T47D (cell line): ENCODE results near the gene RSPO3.

Experiments used
- DNase-seq, 2 experiments: peaks; one replicate each; pipeline versions ENCODE4 v3.0.0 to v3.0.0-alpha.2; 2011 to 2012; ENCODE audit warnings: low read depth in 1 of 2, low spot score in 1 of 2
- JUND ChIP-seq: IDR thresholded peaks from 2 replicates; pipeline ENCODE4 v1.6.1; 2012; ENCODE audit warnings: low read depth
- in situ Hi-C: cut with HindIII; loops from 2 replicates; pipeline ENCODE4 v1.10.0; 2016; ENCODE audit warnings: low sequenced_read_pairs, low pct_unique_long_range_greater_than_20kb

The RSPO3 gene

DNA sequence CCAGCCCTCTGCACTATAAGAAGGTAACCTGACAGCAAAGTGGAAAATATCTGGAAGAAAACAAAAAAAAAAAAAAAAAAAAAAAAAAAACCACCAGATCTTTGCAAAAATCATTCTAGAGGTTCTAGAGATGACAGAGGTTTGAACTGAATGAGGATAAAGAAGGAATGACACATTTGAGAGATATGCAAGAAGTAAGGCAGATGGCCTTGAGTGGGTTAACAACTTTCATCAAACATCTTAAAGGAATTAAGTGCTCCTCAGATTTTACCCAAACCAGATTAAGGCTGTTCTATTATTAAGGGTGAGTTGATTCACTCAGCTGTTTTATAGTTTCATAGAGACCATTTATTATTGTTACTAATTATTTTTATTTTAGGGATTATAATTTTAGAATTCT, 62.0 kb downstream of the RSPO3 start:
- no peak for DNase-seq
- in situ Hi-C loops, result no loop called here
- no peak for TF ChIP-seq JUND

DNA sequence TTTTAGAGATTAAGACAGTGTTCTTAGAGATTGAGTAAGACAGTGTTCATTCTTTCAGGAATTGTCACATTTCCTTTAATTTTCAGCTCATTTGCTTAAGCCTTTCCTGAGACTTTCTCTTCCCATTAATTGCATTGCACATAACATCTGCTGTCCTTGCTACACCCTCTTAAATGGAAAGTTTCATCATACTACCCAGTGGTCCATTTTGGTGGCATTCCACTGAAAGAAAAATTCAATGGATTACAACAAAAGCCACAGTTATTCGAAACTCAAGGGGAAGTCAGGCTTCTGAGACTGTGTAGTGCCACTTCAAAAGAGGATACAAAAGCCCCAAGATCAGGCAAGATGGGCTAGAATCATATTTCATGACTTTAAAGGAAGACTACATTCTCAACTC, 64.0 kb downstream of the RSPO3 start:
- in situ Hi-C loops, result no loop called here
- TF ChIP-seq JUND, result no peak
- DNase-seq, result no peak

DNA sequence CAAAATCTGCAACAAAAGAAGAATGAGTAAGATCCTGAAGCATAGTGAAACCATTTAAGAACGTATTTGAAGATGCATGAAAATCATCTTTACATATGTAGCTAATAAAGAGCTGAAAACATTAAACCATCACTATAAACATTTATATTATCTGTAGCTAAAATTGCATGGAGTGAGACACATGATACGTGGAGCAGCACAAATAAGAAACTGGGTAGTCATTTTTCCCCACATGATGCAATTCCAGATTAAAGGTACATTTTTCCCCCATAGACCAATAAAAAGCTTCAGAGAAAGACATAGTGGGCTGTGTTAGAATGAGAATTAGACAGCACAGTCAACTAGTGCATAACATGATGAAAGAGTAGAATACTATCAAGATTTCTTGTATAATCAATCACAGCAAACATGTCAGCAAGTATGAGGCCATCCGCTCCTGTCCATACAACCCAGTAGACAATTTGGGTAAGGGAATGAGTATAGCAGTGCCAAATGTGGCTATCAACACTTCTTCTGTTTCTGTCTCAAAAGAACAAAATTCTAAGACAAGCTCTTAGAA, 67.0 kb downstream of the RSPO3 start:
- DNase-seq, result no peak
- TF ChIP-seq JUND, result no peak
- in situ Hi-C loops, result no loop called here

DNA sequence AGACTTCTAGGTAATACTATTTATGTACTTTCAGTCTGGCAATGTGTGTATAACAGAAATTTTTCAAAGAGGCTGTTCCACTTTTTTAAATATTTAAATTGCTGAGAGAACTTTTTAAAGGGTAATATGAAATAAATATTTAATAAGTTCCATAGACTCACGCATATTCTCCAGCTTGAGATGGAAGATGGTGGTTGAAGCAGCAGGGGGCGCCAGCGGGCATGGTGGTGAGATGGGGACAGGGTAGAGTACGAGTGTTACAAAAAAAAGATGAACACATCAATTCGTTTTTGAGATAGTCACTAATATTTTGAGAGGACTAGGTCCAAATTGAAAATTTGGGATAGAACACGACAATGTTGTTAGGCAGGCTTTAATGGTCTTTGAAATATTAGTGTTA, 68.4 kb downstream of the RSPO3 start:
- in situ Hi-C loops, result no loop called here
- peak in 1 of 2 experiments; percentile 24 for DNase-seq
- TF ChIP-seq JUND, result no peak

DNA sequence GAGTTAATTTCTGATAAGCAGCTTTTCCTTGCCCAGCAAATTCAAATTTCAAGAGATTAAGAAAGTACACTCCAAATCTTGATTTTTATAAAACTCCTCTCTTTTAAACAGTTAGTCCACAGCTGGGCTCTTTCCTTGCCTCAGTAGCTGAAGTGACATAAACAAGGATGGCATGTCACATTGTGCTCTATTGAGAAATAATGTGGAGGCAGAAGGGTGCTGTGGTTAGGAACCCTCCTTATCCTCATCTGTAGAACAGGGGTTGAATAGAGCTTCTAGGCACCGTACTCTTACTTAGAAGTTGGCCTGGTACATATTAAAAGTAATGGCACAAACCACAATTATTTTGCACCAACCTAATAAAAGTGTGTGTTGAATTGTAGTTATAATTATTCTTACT, 70.3 kb downstream of the RSPO3 start:
- no peak for TF ChIP-seq JUND
- no peak for DNase-seq
- in situ Hi-C loops, result no loop called here

DNA sequence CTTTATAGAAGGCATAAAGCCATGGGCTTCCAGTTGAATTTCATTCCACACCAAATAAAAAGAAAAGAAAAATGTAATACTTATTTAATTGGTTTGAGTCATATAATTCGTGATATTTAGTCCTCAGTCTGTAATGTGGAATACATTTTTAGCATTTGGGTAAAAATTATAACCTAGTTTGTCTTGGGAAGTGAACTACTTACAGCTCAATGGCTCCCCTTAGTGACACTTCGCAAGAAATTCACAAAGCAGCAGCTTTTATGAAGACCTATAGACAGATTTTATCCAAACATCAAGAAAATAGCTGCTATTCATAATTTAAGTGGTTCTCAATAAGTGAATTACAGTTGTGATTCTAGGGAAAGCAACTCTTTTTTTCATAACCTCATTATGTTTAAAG, 72.1 kb downstream of the RSPO3 start:
- no peak for TF ChIP-seq JUND
- in situ Hi-C loops, result no loop called here
- DNase-seq, result peak in 1 of 2 experiments; percentile 37

DNA sequence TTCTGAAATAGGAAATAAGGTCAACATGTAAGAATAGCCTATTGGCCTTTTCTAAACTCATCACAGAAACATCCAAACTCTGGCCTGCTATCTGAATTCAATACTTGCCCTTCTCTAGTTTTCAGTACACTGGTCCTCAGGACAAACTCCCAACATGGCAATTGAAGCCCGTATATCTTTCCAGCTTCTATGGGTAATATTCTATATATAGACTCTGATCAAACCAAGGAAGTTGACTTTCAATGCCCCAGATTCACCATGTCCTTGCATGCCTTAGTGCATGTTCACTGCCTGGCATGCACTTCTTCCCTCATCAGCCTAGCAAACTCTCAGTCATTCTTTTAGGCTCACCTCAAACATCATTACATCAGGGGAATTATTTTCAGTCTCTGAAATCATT, 73.2 kb downstream of the RSPO3 start:
- no peak for DNase-seq
- no peak for TF ChIP-seq JUND
- in situ Hi-C loops, result no loop called here

DNA sequence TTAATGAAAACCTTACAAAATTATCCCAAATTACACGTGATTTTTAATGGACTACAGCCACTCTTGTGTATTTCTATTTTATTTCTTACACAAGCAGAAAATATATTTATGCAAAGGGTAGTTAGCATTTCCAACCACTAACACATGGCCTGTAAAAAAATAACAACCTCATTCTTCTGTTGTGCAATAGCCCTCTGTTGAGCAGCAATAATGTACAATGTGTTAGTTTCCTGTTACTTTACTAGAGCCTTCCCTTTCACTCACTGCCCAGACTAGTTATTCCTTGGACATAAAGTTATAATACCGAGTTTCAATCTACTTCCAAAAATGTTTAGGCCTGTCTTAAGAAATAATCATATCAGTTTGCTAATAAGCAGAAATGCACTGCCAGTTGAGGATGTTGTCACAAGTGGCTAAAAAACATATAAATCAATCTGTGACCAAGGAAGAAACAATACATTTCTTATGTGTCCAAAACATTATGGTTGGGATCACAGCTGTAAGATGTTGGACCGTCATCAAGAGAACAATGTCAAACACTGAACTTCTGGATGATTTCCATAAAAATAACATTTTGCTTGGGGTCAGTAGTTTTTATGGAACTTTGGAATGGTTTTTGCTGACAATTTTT, 74.6 kb downstream of the RSPO3 start:
- DNase-seq, result no peak
- no peak for TF ChIP-seq JUND
- in situ Hi-C loops, result no loop called here

DNA sequence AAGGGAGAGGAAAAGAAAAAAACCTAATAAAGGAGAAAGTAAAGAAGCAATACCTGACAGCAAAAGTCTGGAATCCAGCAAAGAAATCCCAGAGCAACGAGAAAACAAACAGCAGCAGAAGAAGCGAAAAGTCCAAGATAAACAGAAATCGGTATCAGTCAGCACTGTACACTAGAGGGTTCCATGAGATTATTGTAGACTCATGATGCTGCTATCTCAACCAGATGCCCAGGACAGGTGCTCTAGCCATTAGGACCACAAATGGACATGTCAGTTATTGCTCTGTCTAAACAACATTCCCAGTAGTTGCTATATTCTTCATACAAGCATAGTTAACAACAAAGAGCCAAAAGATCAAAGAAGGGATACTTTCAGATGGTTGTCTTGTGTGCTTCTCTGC, 77.4 kb downstream of the RSPO3 start:
- no peak for DNase-seq
- in situ Hi-C loops, result no loop called here
- TF ChIP-seq JUND, result no peak

DNA sequence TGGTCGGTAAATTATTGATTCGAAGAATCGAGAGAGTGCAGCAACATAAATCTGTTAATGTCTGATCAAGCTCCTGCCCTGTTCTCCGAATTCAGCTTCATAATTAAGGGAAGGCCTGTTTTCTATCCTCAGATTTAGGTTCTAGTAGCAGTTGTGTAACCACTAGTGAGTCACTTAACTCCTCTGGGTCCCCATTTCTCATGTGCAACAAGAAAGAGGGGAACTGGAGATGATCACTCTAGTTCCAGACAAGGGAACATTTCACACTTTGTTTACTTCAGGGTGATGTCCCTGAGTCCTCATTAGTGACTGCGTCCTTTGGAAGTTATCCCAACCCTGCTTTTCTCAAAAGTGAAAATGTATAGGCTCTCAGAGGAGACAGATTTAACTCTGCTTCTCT, 80.1 kb downstream of the RSPO3 start:
- no peak for DNase-seq
- in situ Hi-C loops, result no loop called here
- TF ChIP-seq JUND, result no peak

DNA sequence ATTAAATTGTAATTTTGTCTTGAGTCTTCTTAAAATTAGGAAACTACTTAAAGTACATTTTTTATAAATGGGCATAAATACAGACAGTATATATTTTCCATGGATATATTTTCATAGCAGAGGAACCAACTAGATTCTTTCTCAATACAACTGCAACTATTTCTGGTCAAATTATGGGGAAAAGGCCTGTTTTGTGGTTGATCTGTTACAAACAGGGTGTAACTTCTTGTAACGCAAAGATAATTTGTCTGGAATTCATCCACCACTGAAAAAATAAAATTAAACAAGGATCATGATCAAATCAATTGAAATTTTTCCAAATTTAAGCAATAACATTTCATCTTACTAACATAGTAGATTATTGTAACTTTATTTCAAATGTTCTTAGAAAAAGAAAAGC, 81.0 kb downstream of the RSPO3 start:
- DNase-seq, result no peak
- in situ Hi-C loops, result no loop called here
- TF ChIP-seq JUND, result no peak

DNA sequence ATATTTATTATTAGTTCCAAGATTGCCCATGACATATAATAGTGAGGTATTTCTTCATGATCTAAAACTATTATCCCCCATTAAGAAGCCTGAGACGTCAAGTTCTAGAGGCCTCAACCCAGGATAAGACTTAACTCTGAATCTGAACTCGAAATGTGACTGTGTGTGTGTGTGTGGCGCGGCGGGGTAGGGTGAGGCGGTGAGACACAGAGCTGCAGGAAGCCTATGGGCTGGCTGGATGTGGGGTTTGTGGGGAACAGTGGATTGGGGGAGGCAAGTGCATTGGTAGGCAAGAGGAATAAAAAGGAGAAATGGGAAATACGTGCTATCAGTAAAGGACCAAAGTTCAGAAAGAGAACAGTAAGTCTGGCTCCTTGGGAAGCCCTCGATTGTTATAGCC, 81.6 kb downstream of the RSPO3 start:
- in situ Hi-C loops, result no loop called here
- TF ChIP-seq JUND, result no peak
- DNase-seq, result no peak

DNA sequence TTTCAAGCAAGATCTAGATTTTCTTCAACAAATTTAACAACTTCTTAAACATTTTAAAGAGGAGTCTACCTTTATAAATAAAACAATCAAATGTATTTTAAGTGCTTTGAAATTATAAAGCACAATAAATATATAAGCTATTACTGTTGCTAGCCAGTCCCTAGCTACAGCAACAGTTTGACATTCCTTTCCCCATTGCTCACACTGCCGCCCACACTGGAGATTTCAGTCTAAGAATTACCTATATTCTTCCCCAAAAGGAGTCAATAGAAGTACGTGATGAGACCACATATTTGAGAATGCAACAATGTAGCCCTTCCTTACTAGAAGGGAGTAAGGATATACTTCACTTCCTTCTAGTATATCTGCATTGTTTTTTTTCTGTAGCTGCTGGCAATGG, 82.8 kb downstream of the RSPO3 start:
- no peak for DNase-seq
- in situ Hi-C loops, result no loop called here
- TF ChIP-seq JUND, result no peak

DNA sequence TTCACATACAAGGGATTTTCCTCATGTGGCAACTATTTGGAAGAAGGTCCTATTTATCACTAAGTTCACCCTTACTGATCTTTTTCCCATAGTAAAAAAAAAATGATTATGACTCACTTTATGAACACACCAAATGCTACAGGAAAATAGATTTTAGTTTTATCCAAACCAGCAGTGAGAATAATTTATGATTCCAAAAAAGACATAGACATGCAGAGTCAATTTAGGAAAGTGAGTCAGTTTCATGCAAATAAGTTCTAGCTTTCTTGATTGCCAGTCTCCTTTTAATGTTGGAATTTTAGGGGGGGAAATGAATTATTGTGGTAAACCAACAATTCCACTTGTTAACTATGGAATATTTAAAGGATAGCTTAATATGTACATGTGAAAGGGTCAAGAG, 84.2 kb downstream of the RSPO3 start:
- TF ChIP-seq JUND, result no peak
- no peak for DNase-seq
- in situ Hi-C loops, result no loop called here

DNA sequence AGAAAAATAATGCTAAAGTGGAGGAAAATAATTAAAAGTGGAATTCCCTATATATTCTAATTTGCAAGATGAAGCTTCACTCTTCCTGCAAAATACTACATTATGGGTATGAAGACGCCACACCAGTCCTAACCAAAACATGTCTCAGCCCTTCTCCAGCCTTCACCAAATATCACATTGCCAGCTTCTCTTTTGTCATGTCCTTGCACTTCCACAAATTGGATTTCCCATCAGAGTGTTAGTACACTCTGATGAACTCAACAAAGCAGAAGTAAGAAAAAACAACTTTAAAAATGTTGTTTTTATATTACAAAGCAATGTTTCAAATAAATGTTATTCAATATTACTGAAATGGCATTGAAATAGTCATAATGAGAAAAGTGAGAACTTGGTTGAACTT, 85.8 kb downstream of the RSPO3 start:
- DNase-seq, result no peak
- no peak for TF ChIP-seq JUND
- in situ Hi-C loops, result no loop called here
